Activated CD4-positive, alpha-beta T cell treated with anti-CD3 and anti-CD28 coated beads, Interleukin-2, amount 50 U/mL, for 1 hour (primary cell): ENCODE data around the gene SLC27A3.

Experiments used
- DNase-seq: peaks from one replicate; pipeline ENCODE4 v3.0.0-alpha.2; 2020

Gene SLC27A3

GRCh38 chr1:153801028-153801625 lies 25.9 kb downstream of the SLC27A3 start:
- DNase-seq, result no peak

GRCh38 chr1:153801786-153802697 lies 26.8 kb downstream of the SLC27A3 start:
- DNase-seq, result no peak

GRCh38 chr1:153803470-153804056 lies 28.4 kb downstream of the SLC27A3 start:
- DNase-seq, result no peak

GRCh38 chr1:153804112-153804511 lies 28.9 kb downstream of the SLC27A3 start:
- no peak for DNase-seq

GRCh38 chr1:153805042-153805745 lies 30.0 kb downstream of the SLC27A3 start:
- peak; percentile 52 for DNase-seq

- DNase-seq, result no peak
Observed at GRCh38 chr1:153805886-153806719, 30.9 kb downstream of the SLC27A3 start.

GRCh38 chr1:153816283-153816889 lies 41.2 kb downstream of the SLC27A3 start:
- DNase-seq, result no peak

- no peak for DNase-seq
Observed at GRCh38 chr1:153818876-153819275, 43.7 kb downstream of the SLC27A3 start.

- DNase-seq, result no peak
Observed at GRCh38 chr1:153827168-153827964, 52.2 kb downstream of the SLC27A3 start.
